H1 (cell line): ENCODE results near the gene XRCC6. TPM values are rescaled to one million over a fixed set of nuclear protein-coding genes. Genes with fewer than 3 reads are reported as not detected.

Experiments
- CTCF ChIA-PET: fragments of 300-600 bp; sonication (Branson Sonifier 250); formaldehyde crosslinking; loops from one replicate; lab custom pipeline; 2021; ENCODE audit not compliant: partially characterized antibody; lab: Charles Lee
- POLR2A ChIA-PET: fragments of 300-600 bp; sonication (Branson Sonifier 250); formaldehyde crosslinking; loops from one replicate; lab custom pipeline; 2021; ENCODE audit warnings: inconsistent platforms; ENCODE audit not compliant: partially characterized antibody; lab: Charles Lee
- DNase-seq, 2 experiments: peaks; one replicate each; pipeline versions ENCODE4 v3.0.0 to v3.0.0-alpha.2; 2010 to 2022; ENCODE audit warnings: low spot score in 2 of 2, low read depth in 1 of 2, mixed read lengths in 1 of 2
- FAIRE-seq: peaks from 2 replicates; lab custom pipeline; 2011; peaks lifted over from hg19 to GRCh38; lab: Jason Lieb, UNC
- H2AFZ ChIP-seq: 2 replicates; pipeline ENCODE4 v1.8.1; 2012; ENCODE audit warnings: low read length, inconsistent platforms
- H2AK5ac ChIP-seq: 2 replicates; pipeline ENCODE4 v1.6.1; 2013; ENCODE audit warnings: low read depth, low read length
- H2BK120ac ChIP-seq: replicated peaks from 2 replicates; pipeline ENCODE3; 2013; ENCODE audit warnings: low read depth, low read length, inconsistent platforms
- H2BK12ac ChIP-seq: 2 replicates; pipeline ENCODE4 v1.6.1; 2013; ENCODE audit warnings: low read depth, low read length
- H2BK15ac ChIP-seq: 2 replicates; pipeline ENCODE4 v1.6.1; 2013; ENCODE audit warnings: low read length
- H2BK20ac ChIP-seq: 2 replicates; pipeline ENCODE4 v1.6.1; 2013; ENCODE audit warnings: low read length
- H2BK5ac ChIP-seq: 2 replicates; pipeline ENCODE4 v1.6.1; 2013; ENCODE audit warnings: low read depth, low read length
- H3K14ac ChIP-seq: 2 replicates; pipeline ENCODE4 v1.6.1; 2013; ENCODE audit warnings: inconsistent platforms; ENCODE audit not compliant: insufficient read length
- H3K18ac ChIP-seq: 2 replicates; pipeline ENCODE4 v1.6.1; 2013; ENCODE audit warnings: low read length; ENCODE audit errors: extremely low read depth
- H3K23ac ChIP-seq: 2 replicates; pipeline ENCODE4 v1.6.1; 2013; ENCODE audit warnings: inconsistent platforms; ENCODE audit not compliant: insufficient read length
- H3K23me2 ChIP-seq: 2 replicates; pipeline ENCODE4 v1.6.1; 2013; ENCODE audit warnings: low read depth, low read length
- H3K27ac ChIP-seq: 2 replicates; pipeline ENCODE4 v1.6.1; 2011; ENCODE audit warnings: low read depth, low read length, inconsistent platforms
- H3K27me3 ChIP-seq, 4 experiments: replicated peaks in 1 of 4; 1 replicate in 1 of 4; 2 replicates in 3 of 4; pipeline versions ENCODE4 v1.6.1 to v1.8.1; 2011 to 2013; ENCODE audit warnings: low read length in 3 of 4, mild to moderate bottlenecking in 3 of 4, inconsistent platforms in 2 of 4, mixed read lengths in 2 of 4, moderate library complexity in 1 of 4; ENCODE audit not compliant: control insufficient read depth in 3 of 4, insufficient read depth in 3 of 4; ENCODE audit errors: extremely low read depth in 1 of 4
- H3K36me3 ChIP-seq, 4 experiments: 2 replicates each; pipeline versions ENCODE4 v1.6.1 to v1.8.1; 2011 to 2013; ENCODE audit warnings: mild to moderate bottlenecking in 4 of 4, low read length in 3 of 4, moderate library complexity in 2 of 4, control low read depth in 1 of 4, inconsistent platforms in 1 of 4; ENCODE audit not compliant: insufficient read depth in 4 of 4, control insufficient read depth in 2 of 4
- H3K4ac ChIP-seq: replicated peaks from 2 replicates; pipeline ENCODE3; 2013; ENCODE audit warnings: low read length, low read depth, mixed read lengths, inconsistent platforms; ENCODE audit not compliant: insufficient read length
- H3K4me1 ChIP-seq, 4 experiments: replicated peaks in 1 of 4; 1 replicate in 1 of 4; 2 replicates in 3 of 4; pipeline versions ENCODE4 v1.6.1 to v1.8.1; 2011 to 2013; ENCODE audit warnings: low read length in 3 of 4, inconsistent platforms in 2 of 4, mixed read lengths in 1 of 4; ENCODE audit not compliant: insufficient read depth in 4 of 4, control insufficient read depth in 3 of 4
- H3K4me2 ChIP-seq, 2 experiments: 2 replicates each; pipeline versions ENCODE4 v1.6.1 to v1.8.1; 2011 to 2013; ENCODE audit warnings: low read depth in 2 of 2, low read length in 2 of 2, control low read depth in 1 of 2, inconsistent platforms in 1 of 2, mild to moderate bottlenecking in 1 of 2; ENCODE audit not compliant: insufficient read depth in 1 of 2
- H3K4me3 ChIP-seq, 4 experiments: fragments of 200-600, 300-600 bp in 1 of 4; sonication (generic), shearing (Covaris generic), sonication (Bioruptor Twin) in 1 of 4; 2 replicates each; pipeline versions ENCODE4 v1.5.1 to v1.8.1; 2011 to 2016; ENCODE audit warnings: low read length in 4 of 4, low read depth in 3 of 4, control low read depth in 2 of 4, inconsistent platforms in 2 of 4, mild to moderate bottlenecking in 2 of 4, mixed read lengths in 1 of 4, moderate library complexity in 1 of 4; ENCODE audit not compliant: insufficient read depth in 2 of 4; ENCODE audit errors: extremely low read depth in 1 of 4
- H3K56ac ChIP-seq: replicated peaks from 2 replicates; pipeline ENCODE3; 2013; ENCODE audit warnings: low read depth, mild to moderate bottlenecking, mixed read lengths, low read length, inconsistent platforms; ENCODE audit not compliant: insufficient read length
- H3K79me1 ChIP-seq: 2 replicates; pipeline ENCODE4 v1.6.1; 2013; ENCODE audit warnings: low read depth, low read length, control low read depth
- H3K79me2 ChIP-seq, 2 experiments: 2 replicates each; pipeline versions ENCODE4 v1.6.1 to v1.8.1; 2012 to 2013; ENCODE audit warnings: low read length in 2 of 2, mild to moderate bottlenecking in 2 of 2, inconsistent platforms in 1 of 2; ENCODE audit not compliant: insufficient read depth in 2 of 2, control insufficient read depth in 1 of 2
- H3K9ac ChIP-seq, 4 experiments: replicated peaks in 1 of 4; 1 replicate in 1 of 4; 2 replicates in 3 of 4; pipeline versions ENCODE4 v1.6.1 to v1.8.1; 2011 to 2013; ENCODE audit warnings: low read depth in 3 of 4, low read length in 3 of 4, control low read depth in 2 of 4, mild to moderate bottlenecking in 2 of 4, moderate library complexity in 2 of 4, inconsistent platforms in 1 of 4; ENCODE audit errors: extremely low read depth in 1 of 4
- H3K9me3 ChIP-seq, 2 experiments: 2 replicates each; pipeline versions ENCODE4 v1.6.1 to v1.8.1; 2012 to 2013; ENCODE audit warnings: mild to moderate bottlenecking in 2 of 2, moderate library complexity in 2 of 2, control low read depth in 1 of 2, inconsistent platforms in 1 of 2, low read depth in 1 of 2, low read length in 1 of 2, mixed read lengths in 1 of 2; ENCODE audit not compliant: insufficient read depth in 2 of 2
- H4K20me1 ChIP-seq, 2 experiments: replicated peaks in 1 of 2; 2 replicates each; pipeline versions ENCODE3 to v1.8.1; 2011 to 2013; ENCODE audit warnings: inconsistent platforms in 2 of 2, low read length in 2 of 2, mild to moderate bottlenecking in 1 of 2; ENCODE audit not compliant: insufficient read depth in 2 of 2, control insufficient read depth in 1 of 2
- H4K5ac ChIP-seq: 2 replicates; pipeline ENCODE4 v1.6.1; 2013; ENCODE audit warnings: low read length, low read depth, mixed read lengths, inconsistent platforms; ENCODE audit not compliant: insufficient read length
- H4K8ac ChIP-seq: 2 replicates; pipeline ENCODE4 v1.8.0; 2013; ENCODE audit warnings: mild to moderate bottlenecking, moderate library complexity, low read length, inconsistent platforms; ENCODE audit not compliant: insufficient read depth; ENCODE audit errors: extremely low read depth
- H4K91ac ChIP-seq: replicated peaks from 2 replicates; pipeline ENCODE3; 2013; ENCODE audit warnings: low read length, mixed read lengths, inconsistent platforms; ENCODE audit not compliant: insufficient read length
- ASH2L ChIP-seq: fragments of 200-600, 300-600 bp; sonication (generic); IDR thresholded peaks from one replicate; pipeline ENCODE4 v1.7.1; 2017; ENCODE audit warnings: low read length
- CBX8 ChIP-seq: fragments of 300-800, 300-1000 bp; sonication (generic); IDR thresholded peaks from 2 replicates; pipeline ENCODE4 v1.7.1; 2016; ENCODE audit warnings: low read depth, low read length, borderline replicate concordance
- KDM1A ChIP-seq: fragments of 200-600, 300-600 bp; sonication (generic); IDR thresholded peaks from 2 replicates; pipeline ENCODE4 v1.7.1; 2016; ENCODE audit warnings: mild to moderate bottlenecking, low read length, borderline replicate concordance
- POLR2AphosphoS5 ChIP-seq: IDR thresholded peaks from 2 replicates; pipeline ENCODE4 v1.6.1; 2011; ENCODE audit warnings: low read depth, low read length
- SIN3A ChIP-seq, 2 experiments: IDR thresholded peaks in 1 of 2; conservative IDR thresholded peaks in 1 of 2; 2 replicates each; pipeline ENCODE4 v1.6.1; 2011 to 2012; ENCODE audit warnings: low read length in 2 of 2, improper control_type of control experiment in 1 of 2, low read depth in 1 of 2, mild to moderate bottlenecking in 1 of 2
- SIX5 ChIP-seq: IDR thresholded peaks from 2 replicates; pipeline ENCODE4 v1.6.1; 2011; ENCODE audit warnings: mild to moderate bottlenecking, low read depth, low read length
- SP1 ChIP-seq: IDR thresholded peaks from 2 replicates; pipeline ENCODE4 v1.6.1; 2011; ENCODE audit warnings: low read depth, low read length
- SP2 ChIP-seq: IDR thresholded peaks from 2 replicates; pipeline ENCODE4 v1.6.1; 2012; ENCODE audit warnings: mild to moderate bottlenecking, low read length, inconsistent platforms
- SP4 ChIP-seq: IDR thresholded peaks from 2 replicates; pipeline ENCODE4 v1.6.1; 2012; ENCODE audit warnings: low read length, inconsistent platforms
- SRF ChIP-seq: IDR thresholded peaks from 2 replicates; pipeline ENCODE4 v1.6.1; 2011; ENCODE audit warnings: mild to moderate bottlenecking, low read depth, low read length, moderate library complexity
- WGBS, 2 experiments: shearing (Covaris generic) in 1 of 2; methylation state at CpG; one replicate each; pipeline versions ENCODE4 v1.1.6 to v1.1.7; 2013 to 2015; ENCODE audit warnings: low lambda C conversion rate in 2 of 2, mixed read lengths in 2 of 2, inconsistent platforms in 1 of 2, low coverage in 1 of 2, missing lambda C conversion rate in 1 of 2; ENCODE audit not compliant: insufficient replicate concordance in 2 of 2, insufficient coverage in 1 of 2, insufficient read length in 1 of 2; ENCODE audit errors: extremely low coverage in 1 of 2, missing lambda C conversion rate in 1 of 2; 5-methylcytosine and 5-hydroxymethylcytosine counted together
- polyA plus RNA-seq, 7 experiments: library from polyadenylated mRNA; depleted of rRNA in 3 of 7; stranded (reverse) in 5 of 7; unstranded in 2 of 7; fragments of >200 nt in 5 of 7; fragments of 200-250 nt in 2 of 7; gene quantifications; 1 replicate in 5 of 7; 2 replicates in 1 of 7; 4 replicates in 1 of 7; pipeline versions ENCODE4 v1.2.1 to v1.2.3, GENCODE V29; 2011 to 2013; ENCODE audit warnings: missing spikeins in 2 of 7, mixed read lengths in 2 of 7
- total RNA-seq: library from RNA; stranded (reverse); fragmentation: NEBNext Ultra II Directional; extraction: Animal tissue kit (Norgen Biotek cat#: 25700); gene quantifications from 2 replicates; pipeline ENCODE4 v1.2.1, GENCODE V29; 2021

The XRCC6 gene
- total and polyA plus RNA-seq, 2 of the 8 experiments (the other 6 are each of a cell fraction or from before 2014, with no cell fraction given) = 150 to 490 TPM

DNA sequence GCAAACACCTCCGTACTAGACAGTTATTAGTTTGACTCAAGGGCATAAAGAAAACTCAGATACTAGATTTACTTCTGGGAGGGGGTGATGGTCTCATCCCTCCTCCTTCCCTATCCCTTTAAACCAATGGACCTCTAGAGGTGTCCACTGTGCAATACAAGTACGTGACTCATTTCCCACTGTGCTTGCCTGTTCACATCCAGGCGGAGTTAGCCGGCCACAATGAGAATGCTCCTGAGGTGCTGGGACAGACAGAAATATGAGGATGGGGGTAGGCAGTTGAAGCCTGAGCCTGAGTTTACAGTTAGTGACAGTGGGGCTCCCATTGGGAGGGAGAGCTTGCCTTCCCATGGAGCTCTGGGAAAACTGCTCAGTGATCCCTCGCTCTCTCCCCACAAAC lies 23.0 kb upstream of the XRCC6 start:
- Histone ChIP-seq H2BK5ac (no peak overlapping the region), H3K79me1 (no peaks in the 10 kb centered on the region), H3K23me2 (no peaks in the 10 kb centered on the region), H3K36me3 (peaks cover 2 to 14% (median 8%) of the 10 kb centered on the region in 4 experiments; a peak in 5 of 8 replicates), H3K79me2 (no peaks in the 10 kb centered on the region), H2BK15ac (no peak overlapping the region), H3K56ac (no peak overlapping the region), H2BK120ac (no peak overlapping the region), H3K4ac (no peak overlapping the region), H4K8ac (no peak overlapping the region), H4K20me1 (peaks cover 3 to 6% of the 10 kb centered on the region in 2 experiments), H3K4me3 (no peak overlapping the region), H2AFZ (no peak overlapping the region), H3K9me3 (peaks cover 0 to 3% of the 10 kb centered on the region in 2 experiments; a peak in 1 of 4 replicates), H2BK20ac (no peak overlapping the region), H3K27ac (no peak overlapping the region), H3K14ac (no peak overlapping the region), H4K5ac (no peak overlapping the region), H3K9ac (no peak overlapping the region), H2BK12ac (no peak overlapping the region), H2AK5ac (no peak overlapping the region), H3K23ac (no peak overlapping the region), H3K27me3 (no peaks in the 10 kb centered on the region), H4K91ac (no peak overlapping the region), H3K4me2 (no peak overlapping the region), H3K18ac (no peak overlapping the region), H3K4me1 (0 out of 7 replicates have a peak, but pooled peaks cover 0 to 2% (median 0%) of the 10 kb centered on the region in 4 experiments)
- TF ChIP-seq KDM1A (no peak), SIN3A (conservative IDR thresholded peaks at IDR 0.05 in 1 of 2, IDR thresholded peaks at IDR 0.05 in 1 of 2; ENCODE audit: low read depth in 1 of 2, low read length in 2 of 2) (no peak), CBX8 (no peak), SP1 (no peak), SP2 (no peak), SRF (no peak), POLR2AphosphoS5 (no peak), ASH2L (no peak), SP4 (no peak), SIX5 (no peak)
- DNase-seq (no peak), FAIRE-seq (no peak)
- 91% methylated on average over 5 of the region's 5 CpGs; no CpG with 5 or more reads in 1 of the 2 experiments for WGBS, 2 experiments
- ChIA-PET CTCF (interaction anchor here (0.5 to 7.4 kb wide), 38 partner anchors 8 to 284 kb away, joined by 3 to 164 read pairs (median 6); partner anchors contain the start of genes CSDC2, PMM1 and POLR3H), POLR2A (interaction anchor here (0.7 to 3.2 kb wide), 11 partner anchors 9 to 63 kb away, joined by 3 to 25 read pairs (median 4); partner anchors contain the start of genes DESI1, PMM1 and XRCC6)
